ENCODE results near the gene HDDC3.

The HDDC3 gene

GRCh38 chr15:90881181-90881977, 51.0 kb downstream of the HDDC3 start:
- Mint-ChIP-seq H3K27ac (peak overlapping the region; percentile 95), H3K36me3 (ENCODE audit: low read depth) (peaks cover 93% of the 10 kb centered on the region), H3K9me3 (no peaks in the 10 kb centered on the region), H3K4me3 (no peak overlapping the region), H3K4me1 (ENCODE audit: low read depth) (peaks cover 79% of the 10 kb centered on the region), H3K27me3 (no peaks in the 10 kb centered on the region)
- intact Hi-C loops (cut with micrococcal nuclease) = loop anchor here (10.0 kb wide), 1 partner anchor 53 kb away; the partner anchor contains the start of genes HDDC3 and UNC45A

DNA sequence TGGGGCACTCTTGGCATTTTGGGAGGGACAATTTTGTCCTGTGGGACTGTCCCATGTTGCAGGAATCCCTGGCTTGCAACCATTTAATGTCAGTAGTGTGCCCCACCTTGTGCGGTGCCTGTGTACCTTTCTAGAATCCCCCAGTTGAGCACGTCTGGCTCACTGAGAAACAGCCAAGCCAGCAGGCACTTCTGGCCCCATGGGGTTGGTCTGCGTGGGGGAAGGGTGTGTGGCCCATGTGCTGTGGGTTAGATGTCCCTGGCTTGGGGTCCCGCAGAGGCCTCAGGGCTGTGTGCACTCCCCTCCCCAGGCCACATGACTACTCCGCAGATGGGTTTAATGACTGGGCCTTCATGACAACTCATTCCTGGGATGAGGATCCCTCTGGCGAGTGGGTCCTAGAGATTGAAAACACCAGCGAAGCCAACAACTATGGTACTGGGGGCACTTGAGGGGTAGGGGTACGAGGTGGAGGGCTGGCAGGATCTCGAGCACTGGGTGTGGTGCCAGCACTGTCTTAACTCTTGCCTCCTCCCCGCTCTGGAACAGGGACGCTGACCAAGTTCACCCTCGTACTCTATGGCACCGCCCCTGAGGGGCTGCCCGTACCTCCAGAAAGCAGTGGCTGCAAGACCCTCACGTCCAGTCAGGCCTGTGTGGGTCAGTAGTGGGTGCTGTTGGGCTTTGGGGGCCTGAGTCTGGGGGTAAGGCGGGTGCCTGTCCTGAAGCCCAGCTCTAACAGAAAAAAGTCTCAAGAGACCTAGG, 51.8 kb downstream of the HDDC3 start:
- Mint-ChIP-seq H3K9me3 (no peaks in the 10 kb centered on the region), H3K36me3 (ENCODE audit: low read depth) (peaks cover 93% of the 10 kb centered on the region), H3K4me1 (ENCODE audit: low read depth) (peaks cover 79% of the 10 kb centered on the region), H3K27me3 (no peaks in the 10 kb centered on the region), H3K27ac (peak overlapping the region; percentile 95), H3K4me3 (no peak overlapping the region)
- intact Hi-C loops (cut with micrococcal nuclease) = loop anchor here (10.0 kb wide), 1 partner anchor 54 kb away; the partner anchor contains the start of genes HDDC3 and UNC45A

All from dendritic cell treated with granulocyte-macrophage colony-stimulating factor and Interleukin-4, amounts not matched to agents 40 ng/mL and 50 ng/mL, for 4 days (primary cell).